ENCODE measurements around the gene SP6. TPM values are rescaled to one million over a fixed set of nuclear protein-coding genes. Genes with fewer than 3 reads are reported as not detected.

The SP6 gene
- total and polyA plus RNA-seq, 2 of the 8 experiments (the other 6 are each of a cell fraction or from before 2014, with no cell fraction given): 1.2 to 1.5 TPM

- POLR2A ChIA-PET (ENCODE audit: partially characterized antibody): interaction anchor here (1.0 to 2.6 kb wide), 7 partner anchors 9 to 56 kb away, joined by 3 to 7 read pairs (median 4); no protein-coding TSS in a partner anchor
- no peak overlapping the region for H2BK5ac ChIP-seq (ENCODE audit: low read depth, low read length)
- H3K4ac ChIP-seq (replicated peaks; ENCODE audit: insufficient read length, low read depth, low read length): no peak overlapping the region
- no peak for DNase-seq (ENCODE audit: low read depth in 1 of 2, low spot score in 2 of 2)
- no peaks in the 10 kb centered on the region for H3K9me3 ChIP-seq (ENCODE audit: insufficient read depth in 2 of 2, low read depth in 1 of 2, low read length in 1 of 2)
- peaks cover 0 to 9% (median 1%) of the 10 kb centered on the region in 4 experiments; a peak in 4 of 8 replicates for H3K36me3 ChIP-seq (ENCODE audit: control insufficient read depth in 2 of 4, insufficient read depth in 4 of 4, low read length in 3 of 4)
- H4K8ac ChIP-seq (ENCODE audit: extremely low read depth, insufficient read depth, low read length): no peak overlapping the region
- H3K18ac ChIP-seq (ENCODE audit: extremely low read depth, low read length): no peak overlapping the region
- H2BK120ac ChIP-seq (replicated peaks; ENCODE audit: low read depth, low read length): no peak overlapping the region
- CTCF ChIA-PET (ENCODE audit: partially characterized antibody): interaction anchor here (19.7 to 33.0 kb wide), 2 partner anchors 19 to 49 kb away, joined by 373 to 1206 read pairs; partner anchors contain the start of genes SP2 and SP6
- H2BK20ac ChIP-seq (ENCODE audit: low read length): no peak overlapping the region
- no peak overlapping the region for H3K9ac ChIP-seq (replicated peaks in 1 of 4; ENCODE audit: extremely low read depth in 1 of 4, low read depth in 3 of 4, low read length in 3 of 4)
- no peak overlapping the region for H3K56ac ChIP-seq (replicated peaks; ENCODE audit: insufficient read length, low read depth, low read length)
- H4K5ac ChIP-seq (ENCODE audit: insufficient read length, low read depth, low read length): no peak overlapping the region
- H3K79me2 ChIP-seq (ENCODE audit: control insufficient read depth in 1 of 2, insufficient read depth in 2 of 2, low read length in 2 of 2): no peaks in the 10 kb centered on the region
- H4K20me1 ChIP-seq (replicated peaks in 1 of 2; ENCODE audit: control insufficient read depth in 1 of 2, insufficient read depth in 2 of 2, low read length in 2 of 2): peaks cover 0 to 2% of the 10 kb centered on the region in 2 experiments
- no peak overlapping the region for H3K23ac ChIP-seq (ENCODE audit: insufficient read length)
- no peaks in the 10 kb centered on the region for H3K79me1 ChIP-seq (ENCODE audit: low read depth, low read length)
- no peak overlapping the region for H2BK12ac ChIP-seq (ENCODE audit: low read depth, low read length)
- H2AK5ac ChIP-seq (ENCODE audit: low read depth, low read length): no peak overlapping the region
- H2AFZ ChIP-seq (ENCODE audit: low read length): no peak overlapping the region
- H3K4me1 ChIP-seq (replicated peaks in 1 of 4; ENCODE audit: control insufficient read depth in 3 of 4, insufficient read depth in 4 of 4, low read length in 3 of 4): peaks cover 0 to 8% (median 4%) of the 10 kb centered on the region in 4 experiments; a peak in 4 of 7 replicates
- FAIRE-seq: no peak
- H3K4me3 ChIP-seq (ENCODE audit: extremely low read depth in 1 of 4, insufficient read depth in 2 of 4, low read depth in 3 of 4, low read length in 4 of 4): no peak overlapping the region
- H3K4me2 ChIP-seq (ENCODE audit: insufficient read depth in 1 of 2, low read depth in 2 of 2, low read length in 2 of 2): no peak overlapping the region
- H3K27ac ChIP-seq (ENCODE audit: low read depth, low read length): no peak overlapping the region
- peaks cover 2% of the 10 kb centered on the region; the same call in 1 of the 2 replicates for H3K23me2 ChIP-seq (ENCODE audit: low read depth, low read length)
- H3K27me3 ChIP-seq (replicated peaks in 1 of 4; ENCODE audit: control insufficient read depth in 3 of 4, extremely low read depth in 1 of 4, insufficient read depth in 3 of 4, low read length in 3 of 4): no peaks in the 10 kb centered on the region; a peak in 1 of 7 replicates
- 87% methylated on average over 13 of the region's 13 CpGs; no CpG with 5 or more reads in 1 of the 2 experiments for WGBS, 2 experiments (ENCODE audit: extremely low coverage in 1 of 2, insufficient coverage in 1 of 2, insufficient read length in 1 of 2, insufficient replicate concordance in 2 of 2, low coverage in 1 of 2, low lambda C conversion rate in 2 of 2, missing lambda C conversion rate in 1 of 2)
- no peak overlapping the region for H2BK15ac ChIP-seq (ENCODE audit: low read length)
- no peak overlapping the region for H4K91ac ChIP-seq (replicated peaks; ENCODE audit: insufficient read length, low read length)
- no peak overlapping the region for H3K14ac ChIP-seq (ENCODE audit: insufficient read length)
- no peak for TF ChIP-seq SP4 (IDR thresholded peaks at IDR 0.05; ENCODE audit: low read length)
- no peak for TF ChIP-seq CHD1 (IDR thresholded peaks at IDR 0.05; ENCODE audit: low read depth, low read length)
- no peak for TF ChIP-seq NRF1 (IDR thresholded peaks at IDR 0.05; ENCODE audit: low read depth, low read length)
- no peak for TF ChIP-seq TCF12 (IDR thresholded peaks at IDR 0.05; ENCODE audit: low read depth, low read length)
- no peak for TF ChIP-seq BCL11A (IDR thresholded peaks at IDR 0.05; ENCODE audit: low read depth in 2 of 2, low read length in 2 of 2)
- TF ChIP-seq CREB1 (IDR thresholded peaks at IDR 0.05): no peak
These were observed 13.4 kb downstream of the SP6 start for GRCh38 chr17:47837401-47838039.

Data from H1 (cell line).